Heart right ventricle (tissue), 16 donors: ENCODE data around the gene HCN4. TPM values are rescaled to one million over a fixed set of nuclear protein-coding genes. Genes with fewer than 3 reads are reported as not detected.

ENCODE experiments used
- ATAC-seq, 8 donors: fragments of 200-7000 bp; cut with Tn5 transposase; one replicate each; pipeline ENCODE4 v1.9.1; 2020; ENCODE audit warnings: mild to moderate bottlenecking in 8 of 8, moderate library complexity in 8 of 8, moderate number of reproducible peaks in 1 of 8
- DNase-seq, 2 donors: peaks; one replicate each; pipeline ENCODE4 v3.0.0-alpha.2; 2020
- H3K27ac ChIP-seq, 10 donors: fragments of 200-600 bp; sonication (generic) in 2 of 10; one replicate each; pipeline versions ENCODE4 v1.5.0 to v1.8.0; 2020 to 2022; ENCODE audit warnings: mild to moderate bottlenecking in 3 of 10
- H3K27me3 ChIP-seq, 7 donors: fragments of 200-600 bp; one replicate each; pipeline ENCODE4 v1.8.0; 2021 to 2022; ENCODE audit warnings: mild to moderate bottlenecking in 2 of 7
- H3K36me3 ChIP-seq, 9 donors: fragments of 200-600 bp; sonication (generic) in 1 of 9; one replicate each; pipeline versions ENCODE4 v1.5.0 to v1.8.0; 2020 to 2022; ENCODE audit warnings: mild to moderate bottlenecking in 2 of 9
- H3K4me1 ChIP-seq, 9 donors: fragments of 200-600 bp; sonication (generic) in 1 of 9; one replicate each; pipeline versions ENCODE4 v1.5.0 to v1.8.0; 2020 to 2022; ENCODE audit warnings: mild to moderate bottlenecking in 4 of 9
- H3K4me3 ChIP-seq, 10 donors: fragments of 200-600 bp; sonication (generic) in 2 of 10; one replicate each; pipeline versions ENCODE4 v1.5.0 to v1.8.0; 2020 to 2022; ENCODE audit warnings: mild to moderate bottlenecking in 7 of 10, moderate library complexity in 2 of 10
- H3K9me3 ChIP-seq, 11 donors: fragments of 200-600 bp in 10 of 11; sonication (generic) in 2 of 11; one replicate each; pipeline versions ENCODE4 v1.5.0 to v1.8.0; 2013 to 2022; ENCODE audit warnings: mild to moderate bottlenecking in 2 of 11, control low read depth in 1 of 11, moderate library complexity in 1 of 11
- CTCF ChIP-seq, 9 donors: fragments of 200-600 bp; sonication (generic) in 2 of 9; IDR thresholded peaks; one replicate each; pipeline versions ENCODE4 v1.5.0 to v1.8.0; 2021 to 2022; ENCODE audit warnings: antibody characterized with exemption in 9 of 9, mild to moderate bottlenecking in 5 of 9, moderate library complexity in 1 of 9
- WGBS, 2 donors: extraction: QIAGEN DNeasy Blood & Tissue Kit; methylation state at CpG; one replicate each; pipeline ENCODE4 v1.1.7; 2013; ENCODE audit warnings: inconsistent platforms in 1 of 2; 5-methylcytosine and 5-hydroxymethylcytosine counted together
- intact Hi-C, 10 donors: fragments of 100-400 bp; cut with DNase I; formaldehyde crosslinking; loops; one replicate each; pipeline versions ENCODE4 v1.11.1 to v1.14.2; 2022
- polyA plus RNA-seq, 2 donors: library from polyadenylated mRNA; stranded (reverse); fragments of 200-250 nt; gene quantifications; one replicate each; pipeline ENCODE4 v1.2.3, GENCODE V29; 2013
- total RNA-seq, 10 donors: library from RNA; stranded (reverse); fragmentation: NEBNext Ultra II Directional in 3 of 10; extraction: Animal tissue kit (Norgen Biotek cat#: 25700) in 3 of 10; gene quantifications; one replicate each; pipeline versions ENCODE4 v1.2.1 to v1.2.4, GENCODE V29; 2021 to 2023
- donor health status: Arrhythmogenic right ventricular cardiomyopathy.
- donor health status: ischemic (EF 13 %, LVEDD 7.1; RV severe dilation, severe dysfunction).
- donor health status: healthy with polysubstance abuse.
- donor health status: DM: no; HTN: yes; CAD: no.
- donor health status: DM: no; HTN: no; CAD: no.
- donor health status: ischemic (EF 25% LVEDD 6.9; RV normal size, moderate dysfunction).
- donor health status: ischemic (EF 25% LVEDD 5.7; RV mildly dilated, moderate dysfunction).
- donor health status: healthy.
- donor health status: DM: yes; HTN: yes; CAD: no.
- donor health status: Ischemic cardiomyopathy.
- donor health status: ischemic (EF 35%, LVEDD 5.7; RV mildly dilated, moderate dysfunction).
- donor health status: nonischemic (EF 11% LVEDD 7.7; RV severe dilation, severe dysfunction).
- donor health status: DM: yes; HTN: yes; CAD: no.
- donor health status: PGD.
- donor health status: ischemic (EF 29% LVEDD 5.4; RV normal size, mild dysfunction).
- donor health status: nonischemic (EF 23%, LVEDD 6.1; RV moderate dilation, normal function).

HCN4 gene
- total and polyA plus RNA-seq, 12 donors, result 2.2 to 24.9 (median 6.8) TPM

DNA sequence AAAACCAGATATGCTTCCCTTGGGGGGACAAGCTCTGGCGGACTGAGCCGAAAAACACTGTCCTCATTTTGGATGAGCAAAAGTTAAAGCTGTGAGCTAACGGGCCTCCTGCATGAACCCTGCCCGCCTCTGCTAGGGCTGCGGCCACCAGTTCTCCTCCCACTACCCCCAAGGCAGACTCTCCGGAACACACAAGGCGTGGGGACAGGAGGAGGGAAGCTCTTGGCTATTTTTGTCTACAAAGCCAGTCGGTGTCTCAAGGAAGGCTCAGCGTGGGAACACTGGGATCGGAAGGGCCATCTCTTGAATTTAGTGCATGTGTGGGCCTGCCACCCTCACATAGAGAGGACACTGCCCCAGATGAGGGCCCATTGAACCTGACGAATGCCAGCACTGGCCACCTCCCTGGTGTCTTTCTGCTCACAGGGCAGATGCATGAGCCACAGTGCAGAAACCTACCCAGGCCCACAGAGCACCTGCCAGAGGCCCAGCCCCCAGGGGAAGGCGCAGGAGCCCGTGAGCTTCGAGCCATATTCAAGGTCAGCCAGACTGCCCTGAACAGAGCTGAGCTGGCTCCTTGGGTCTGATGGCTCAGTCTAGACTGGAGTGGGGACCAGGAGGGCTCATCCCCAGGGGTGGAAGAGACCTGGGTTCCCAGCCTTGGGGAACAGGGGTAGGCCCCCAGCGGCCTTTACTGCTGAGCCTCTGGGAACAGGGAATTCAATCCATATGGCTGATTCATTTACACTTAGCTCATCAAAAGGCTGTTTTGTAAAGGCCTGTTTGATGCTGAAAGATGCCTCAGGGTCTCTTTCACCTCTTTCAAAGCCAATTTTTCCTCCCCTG, 38.3 kb downstream of the HCN4 start:
- ATAC-seq (peak in 1 of 8 donors; percentile 6), DNase-seq (no peak)
- H3K4me1 ChIP-seq, result peaks cover 0 to 29% (median 8%) of the 10 kb centered on the region in 9 donors
- H3K9me3 ChIP-seq, result no peaks in the 10 kb centered on the region
- peaks cover 0 to 4% (median 0%) of the 10 kb centered on the region in 9 donors for H3K36me3 ChIP-seq
- intact Hi-C loops, result no loop called here
- no peak overlapping the region for H3K27ac ChIP-seq
- 64 to 68% methylated on average over 15 of the region's 15 CpGs for WGBS, 2 donors
- no peak overlapping the region for H3K4me3 ChIP-seq
- no peak for TF ChIP-seq CTCF (IDR thresholded peaks at IDR 0.05)
- peaks cover 0 to 3% (median 0%) of the 10 kb centered on the region in 7 donors for H3K27me3 ChIP-seq

GRCh38 chr15:73329501-73330200, 39.1 kb downstream of the HCN4 start:
- no peak for ATAC-seq
- TF ChIP-seq CTCF (IDR thresholded peaks at IDR 0.05), result no peak
- H3K9me3 ChIP-seq, result no peaks in the 10 kb centered on the region
- WGBS, 2 donors, result 82 to 83% methylated on average over 21 of the region's 21 CpGs
- H3K4me3 ChIP-seq, result no peak overlapping the region
- intact Hi-C loops, result no loop called here
- H3K36me3 ChIP-seq, result peaks cover 0 to 4% (median 0%) of the 10 kb centered on the region in 9 donors
- no peak overlapping the region for H3K27ac ChIP-seq
- H3K4me1 ChIP-seq, result peaks cover 0 to 23% (median 8%) of the 10 kb centered on the region in 9 donors
- H3K27me3 ChIP-seq, result peaks cover 0 to 5% (median 0%) of the 10 kb centered on the region in 7 donors
- DNase-seq, result no peak

DNA sequence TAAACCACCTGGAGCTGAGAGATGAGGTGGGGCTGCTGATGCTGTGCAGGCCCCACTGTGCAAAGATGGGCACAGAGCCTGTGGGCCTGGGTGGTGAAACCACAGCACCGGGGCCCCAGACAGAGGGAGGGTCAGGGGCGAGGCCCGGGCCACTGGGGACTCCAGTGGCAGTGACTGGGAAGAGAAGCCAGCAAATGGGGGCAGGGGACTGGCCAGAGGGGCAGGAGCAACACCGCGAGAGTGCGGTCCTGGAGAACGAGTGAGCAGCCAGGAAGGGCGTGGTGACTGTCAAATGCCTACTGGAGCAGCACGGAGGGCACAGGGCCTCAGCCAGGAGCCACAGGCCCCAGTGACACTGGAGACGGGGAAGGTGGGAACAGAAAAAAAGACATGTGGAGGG, 39.8 kb downstream of the HCN4 start:
- no peak for DNase-seq
- no peak for ATAC-seq
- no peak overlapping the region for H3K27ac ChIP-seq
- intact Hi-C loops, result no loop called here
- H3K4me3 ChIP-seq, result no peak overlapping the region
- H3K4me1 ChIP-seq, result peaks cover 0 to 19% (median 8%) of the 10 kb centered on the region in 9 donors
- peaks cover 0 to 7% (median 0%) of the 10 kb centered on the region in 7 donors for H3K27me3 ChIP-seq
- H3K36me3 ChIP-seq, result peaks cover 0 to 7% (median 0%) of the 10 kb centered on the region in 9 donors
- no peaks in the 10 kb centered on the region for H3K9me3 ChIP-seq
- WGBS, 2 donors, result 80 to 83% methylated on average over 10 of the region's 10 CpGs
- no peak for TF ChIP-seq CTCF (IDR thresholded peaks at IDR 0.05)

DNA sequence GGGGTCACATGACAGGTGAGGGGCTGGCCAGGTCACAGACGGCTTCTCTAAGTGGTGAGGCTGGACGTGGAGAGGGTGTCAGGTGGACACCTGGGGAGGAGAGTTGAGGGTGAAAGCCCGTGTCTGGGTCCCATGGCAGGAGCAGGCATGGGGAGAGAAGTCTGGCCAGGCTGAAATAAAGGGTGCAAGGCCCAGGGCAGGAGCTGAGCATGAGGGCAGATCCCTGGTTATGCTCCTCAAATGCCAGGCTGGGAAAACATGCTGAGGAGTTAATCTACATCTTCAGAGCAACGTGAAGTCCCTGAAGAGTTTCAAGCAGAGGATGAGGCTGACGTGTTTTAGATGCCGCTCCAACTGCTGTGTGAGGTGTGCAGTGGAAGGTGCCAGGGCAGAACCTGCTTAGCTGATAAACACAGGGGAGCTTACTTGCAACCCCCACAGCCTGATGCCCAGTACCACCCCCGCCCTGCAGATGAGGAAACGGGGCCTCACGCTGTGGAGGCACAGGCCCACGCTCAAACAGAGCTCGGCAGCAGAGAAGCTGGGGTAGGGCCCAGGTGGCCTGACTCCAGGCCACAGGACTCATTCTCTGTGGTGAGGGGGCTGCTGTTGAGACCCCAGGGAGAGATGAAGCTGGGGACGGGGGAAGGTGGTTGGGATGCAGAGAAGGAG, 40.5 kb downstream of the HCN4 start:
- DNase-seq (no peak), ATAC-seq (no peak)
- intact Hi-C loops, result no loop called here
- H3K27me3 ChIP-seq, result peaks cover 0 to 7% (median 2%) of the 10 kb centered on the region in 7 donors
- H3K36me3 ChIP-seq, result peaks cover 0 to 11% (median 0%) of the 10 kb centered on the region in 9 donors
- H3K9me3 ChIP-seq, result no peaks in the 10 kb centered on the region
- 84 to 86% methylated on average over 12 of the region's 12 CpGs for WGBS, 2 donors
- H3K4me1 ChIP-seq, result peaks cover 0 to 19% (median 8%) of the 10 kb centered on the region in 9 donors
- no peak overlapping the region for H3K4me3 ChIP-seq
- TF ChIP-seq CTCF (IDR thresholded peaks at IDR 0.05), result no peak
- H3K27ac ChIP-seq, result no peak overlapping the region
